H1 (cell line): ENCODE data around the gene PTPRG. TPM values are rescaled to one million over a fixed set of nuclear protein-coding genes. Genes with fewer than 3 reads are reported as not detected.

Source experiments
- CTCF ChIA-PET: fragments of 300-600 bp; sonication (Branson Sonifier 250); formaldehyde crosslinking; loops from one replicate; lab custom pipeline; 2021; ENCODE audit not compliant: partially characterized antibody; lab: Charles Lee
- POLR2A ChIA-PET: fragments of 300-600 bp; sonication (Branson Sonifier 250); formaldehyde crosslinking; loops from one replicate; lab custom pipeline; 2021; ENCODE audit warnings: inconsistent platforms; ENCODE audit not compliant: partially characterized antibody; lab: Charles Lee
- DNase-seq, 2 experiments: peaks; one replicate each; pipeline versions ENCODE4 v3.0.0 to v3.0.0-alpha.2; 2010 to 2022; ENCODE audit warnings: low spot score in 2 of 2, low read depth in 1 of 2, mixed read lengths in 1 of 2
- FAIRE-seq: peaks from 2 replicates; lab custom pipeline; 2011; peaks lifted over from hg19 to GRCh38; lab: Jason Lieb, UNC
- H2AFZ ChIP-seq: 2 replicates; pipeline ENCODE4 v1.8.1; 2012; ENCODE audit warnings: low read length, inconsistent platforms
- H2AK5ac ChIP-seq: 2 replicates; pipeline ENCODE4 v1.6.1; 2013; ENCODE audit warnings: low read depth, low read length
- H2BK120ac ChIP-seq: replicated peaks from 2 replicates; pipeline ENCODE3; 2013; ENCODE audit warnings: low read depth, low read length, inconsistent platforms
- H2BK12ac ChIP-seq: 2 replicates; pipeline ENCODE4 v1.6.1; 2013; ENCODE audit warnings: low read depth, low read length
- H2BK15ac ChIP-seq: 2 replicates; pipeline ENCODE4 v1.6.1; 2013; ENCODE audit warnings: low read length
- H2BK20ac ChIP-seq: 2 replicates; pipeline ENCODE4 v1.6.1; 2013; ENCODE audit warnings: low read length
- H2BK5ac ChIP-seq: 2 replicates; pipeline ENCODE4 v1.6.1; 2013; ENCODE audit warnings: low read depth, low read length
- H3K14ac ChIP-seq: 2 replicates; pipeline ENCODE4 v1.6.1; 2013; ENCODE audit warnings: inconsistent platforms; ENCODE audit not compliant: insufficient read length
- H3K18ac ChIP-seq: 2 replicates; pipeline ENCODE4 v1.6.1; 2013; ENCODE audit warnings: low read length; ENCODE audit errors: extremely low read depth
- H3K23ac ChIP-seq: 2 replicates; pipeline ENCODE4 v1.6.1; 2013; ENCODE audit warnings: inconsistent platforms; ENCODE audit not compliant: insufficient read length
- H3K23me2 ChIP-seq: 2 replicates; pipeline ENCODE4 v1.6.1; 2013; ENCODE audit warnings: low read depth, low read length
- H3K27ac ChIP-seq: 2 replicates; pipeline ENCODE4 v1.6.1; 2011; ENCODE audit warnings: low read depth, low read length, inconsistent platforms
- H3K27me3 ChIP-seq, 4 experiments: replicated peaks in 1 of 4; 1 replicate in 1 of 4; 2 replicates in 3 of 4; pipeline versions ENCODE4 v1.6.1 to v1.8.1; 2011 to 2013; ENCODE audit warnings: low read length in 3 of 4, mild to moderate bottlenecking in 3 of 4, inconsistent platforms in 2 of 4, mixed read lengths in 2 of 4, moderate library complexity in 1 of 4; ENCODE audit not compliant: control insufficient read depth in 3 of 4, insufficient read depth in 3 of 4; ENCODE audit errors: extremely low read depth in 1 of 4
- H3K36me3 ChIP-seq, 4 experiments: 2 replicates each; pipeline versions ENCODE4 v1.6.1 to v1.8.1; 2011 to 2013; ENCODE audit warnings: mild to moderate bottlenecking in 4 of 4, low read length in 3 of 4, moderate library complexity in 2 of 4, control low read depth in 1 of 4, inconsistent platforms in 1 of 4; ENCODE audit not compliant: insufficient read depth in 4 of 4, control insufficient read depth in 2 of 4
- H3K4ac ChIP-seq: replicated peaks from 2 replicates; pipeline ENCODE3; 2013; ENCODE audit warnings: low read length, low read depth, mixed read lengths, inconsistent platforms; ENCODE audit not compliant: insufficient read length
- H3K4me1 ChIP-seq, 4 experiments: replicated peaks in 1 of 4; 1 replicate in 1 of 4; 2 replicates in 3 of 4; pipeline versions ENCODE4 v1.6.1 to v1.8.1; 2011 to 2013; ENCODE audit warnings: low read length in 3 of 4, inconsistent platforms in 2 of 4, mixed read lengths in 1 of 4; ENCODE audit not compliant: insufficient read depth in 4 of 4, control insufficient read depth in 3 of 4
- H3K4me2 ChIP-seq, 2 experiments: 2 replicates each; pipeline versions ENCODE4 v1.6.1 to v1.8.1; 2011 to 2013; ENCODE audit warnings: low read depth in 2 of 2, low read length in 2 of 2, control low read depth in 1 of 2, inconsistent platforms in 1 of 2, mild to moderate bottlenecking in 1 of 2; ENCODE audit not compliant: insufficient read depth in 1 of 2
- H3K4me3 ChIP-seq, 4 experiments: fragments of 200-600, 300-600 bp in 1 of 4; sonication (generic), shearing (Covaris generic), sonication (Bioruptor Twin) in 1 of 4; 2 replicates each; pipeline versions ENCODE4 v1.5.1 to v1.8.1; 2011 to 2016; ENCODE audit warnings: low read length in 4 of 4, low read depth in 3 of 4, control low read depth in 2 of 4, inconsistent platforms in 2 of 4, mild to moderate bottlenecking in 2 of 4, mixed read lengths in 1 of 4, moderate library complexity in 1 of 4; ENCODE audit not compliant: insufficient read depth in 2 of 4; ENCODE audit errors: extremely low read depth in 1 of 4
- H3K56ac ChIP-seq: replicated peaks from 2 replicates; pipeline ENCODE3; 2013; ENCODE audit warnings: low read depth, mild to moderate bottlenecking, mixed read lengths, low read length, inconsistent platforms; ENCODE audit not compliant: insufficient read length
- H3K79me1 ChIP-seq: 2 replicates; pipeline ENCODE4 v1.6.1; 2013; ENCODE audit warnings: low read depth, low read length, control low read depth
- H3K79me2 ChIP-seq, 2 experiments: 2 replicates each; pipeline versions ENCODE4 v1.6.1 to v1.8.1; 2012 to 2013; ENCODE audit warnings: low read length in 2 of 2, mild to moderate bottlenecking in 2 of 2, inconsistent platforms in 1 of 2; ENCODE audit not compliant: insufficient read depth in 2 of 2, control insufficient read depth in 1 of 2
- H3K9ac ChIP-seq, 4 experiments: replicated peaks in 1 of 4; 1 replicate in 1 of 4; 2 replicates in 3 of 4; pipeline versions ENCODE4 v1.6.1 to v1.8.1; 2011 to 2013; ENCODE audit warnings: low read depth in 3 of 4, low read length in 3 of 4, control low read depth in 2 of 4, mild to moderate bottlenecking in 2 of 4, moderate library complexity in 2 of 4, inconsistent platforms in 1 of 4; ENCODE audit errors: extremely low read depth in 1 of 4
- H3K9me3 ChIP-seq, 2 experiments: 2 replicates each; pipeline versions ENCODE4 v1.6.1 to v1.8.1; 2012 to 2013; ENCODE audit warnings: mild to moderate bottlenecking in 2 of 2, moderate library complexity in 2 of 2, control low read depth in 1 of 2, inconsistent platforms in 1 of 2, low read depth in 1 of 2, low read length in 1 of 2, mixed read lengths in 1 of 2; ENCODE audit not compliant: insufficient read depth in 2 of 2
- H4K20me1 ChIP-seq, 2 experiments: replicated peaks in 1 of 2; 2 replicates each; pipeline versions ENCODE3 to v1.8.1; 2011 to 2013; ENCODE audit warnings: inconsistent platforms in 2 of 2, low read length in 2 of 2, mild to moderate bottlenecking in 1 of 2; ENCODE audit not compliant: insufficient read depth in 2 of 2, control insufficient read depth in 1 of 2
- H4K5ac ChIP-seq: 2 replicates; pipeline ENCODE4 v1.6.1; 2013; ENCODE audit warnings: low read length, low read depth, mixed read lengths, inconsistent platforms; ENCODE audit not compliant: insufficient read length
- H4K8ac ChIP-seq: 2 replicates; pipeline ENCODE4 v1.8.0; 2013; ENCODE audit warnings: mild to moderate bottlenecking, moderate library complexity, low read length, inconsistent platforms; ENCODE audit not compliant: insufficient read depth; ENCODE audit errors: extremely low read depth
- H4K91ac ChIP-seq: replicated peaks from 2 replicates; pipeline ENCODE3; 2013; ENCODE audit warnings: low read length, mixed read lengths, inconsistent platforms; ENCODE audit not compliant: insufficient read length
- ATF2 ChIP-seq: IDR thresholded peaks from 2 replicates; pipeline ENCODE4 v1.6.1; 2012; ENCODE audit warnings: low read length, inconsistent platforms
- JUN ChIP-seq: IDR thresholded peaks from 2 replicates; pipeline ENCODE4 v1.6.1; 2011; ENCODE audit warnings: low read depth, mild to moderate bottlenecking, improper control_type of control experiment, low read length
- KDM5A ChIP-seq: fragments of 200-600 bp; IDR thresholded peaks from 2 replicates; pipeline ENCODE4 v1.7.1; 2012; ENCODE audit warnings: mild to moderate bottlenecking, low read length, inconsistent platforms, mixed read lengths
- MAFK ChIP-seq: IDR thresholded peaks from 2 replicates; pipeline ENCODE4 v1.6.1; 2012; ENCODE audit warnings: low read depth, mild to moderate bottlenecking, improper control_type of control experiment, low read length
- NRF1 ChIP-seq: IDR thresholded peaks from 2 replicates; pipeline ENCODE4 v1.6.1; 2011; ENCODE audit warnings: mild to moderate bottlenecking, low read depth, low read length, improper control_type of control experiment
- POLR2A ChIP-seq, 2 experiments: IDR thresholded peaks; 1 replicate in 1 of 2; 2 replicates in 1 of 2; pipeline ENCODE4 v1.6.1; 2011; ENCODE audit warnings: low read depth in 2 of 2, low read length in 2 of 2, mild to moderate bottlenecking in 2 of 2; ENCODE audit errors: control extremely low read depth in 1 of 2
- POLR2AphosphoS5 ChIP-seq: IDR thresholded peaks from 2 replicates; pipeline ENCODE4 v1.6.1; 2011; ENCODE audit warnings: low read depth, low read length
- RXRA ChIP-seq: IDR thresholded peaks from 2 replicates; pipeline ENCODE4 v1.6.1; 2011; ENCODE audit warnings: low read depth, mild to moderate bottlenecking, low read length, moderate library complexity; ENCODE audit not compliant: insufficient read depth
- SIN3A ChIP-seq, 2 experiments: IDR thresholded peaks in 1 of 2; conservative IDR thresholded peaks in 1 of 2; 2 replicates each; pipeline ENCODE4 v1.6.1; 2011 to 2012; ENCODE audit warnings: low read length in 2 of 2, improper control_type of control experiment in 1 of 2, low read depth in 1 of 2, mild to moderate bottlenecking in 1 of 2
- SP2 ChIP-seq: IDR thresholded peaks from 2 replicates; pipeline ENCODE4 v1.6.1; 2012; ENCODE audit warnings: mild to moderate bottlenecking, low read length, inconsistent platforms
- SP4 ChIP-seq: IDR thresholded peaks from 2 replicates; pipeline ENCODE4 v1.6.1; 2012; ENCODE audit warnings: low read length, inconsistent platforms
- SRF ChIP-seq: IDR thresholded peaks from 2 replicates; pipeline ENCODE4 v1.6.1; 2011; ENCODE audit warnings: mild to moderate bottlenecking, low read depth, low read length, moderate library complexity
- SUZ12 ChIP-seq: fragments of 200-600 bp; sonication (generic); IDR thresholded peaks from 2 replicates; pipeline ENCODE4 v1.6.1; 2012; ENCODE audit warnings: mild to moderate bottlenecking, inconsistent platforms, low read length, moderate library complexity, mixed read lengths
- TAF7 ChIP-seq: optimal IDR thresholded peaks from 2 replicates; pipeline ENCODE3; 2011; ENCODE audit warnings: low read depth, mild to moderate bottlenecking, inconsistent platforms, low read length, moderate library complexity, borderline replicate concordance
- WGBS, 2 experiments: shearing (Covaris generic) in 1 of 2; methylation state at CpG; one replicate each; pipeline versions ENCODE4 v1.1.6 to v1.1.7; 2013 to 2015; ENCODE audit warnings: low lambda C conversion rate in 2 of 2, mixed read lengths in 2 of 2, inconsistent platforms in 1 of 2, low coverage in 1 of 2, missing lambda C conversion rate in 1 of 2; ENCODE audit not compliant: insufficient replicate concordance in 2 of 2, insufficient coverage in 1 of 2, insufficient read length in 1 of 2; ENCODE audit errors: extremely low coverage in 1 of 2, missing lambda C conversion rate in 1 of 2; 5-methylcytosine and 5-hydroxymethylcytosine counted together
- polyA plus RNA-seq, 7 experiments: library from polyadenylated mRNA; depleted of rRNA in 3 of 7; stranded (reverse) in 5 of 7; unstranded in 2 of 7; fragments of >200 nt in 5 of 7; fragments of 200-250 nt in 2 of 7; gene quantifications; 1 replicate in 5 of 7; 2 replicates in 1 of 7; 4 replicates in 1 of 7; pipeline versions ENCODE4 v1.2.1 to v1.2.3, GENCODE V29; 2011 to 2013; ENCODE audit warnings: missing spikeins in 2 of 7, mixed read lengths in 2 of 7
- total RNA-seq: library from RNA; stranded (reverse); fragmentation: NEBNext Ultra II Directional; extraction: Animal tissue kit (Norgen Biotek cat#: 25700); gene quantifications from 2 replicates; pipeline ENCODE4 v1.2.1, GENCODE V29; 2021

PTPRG gene
- total and polyA plus RNA-seq, 2 of the 8 experiments (the other 6 are each of a cell fraction or from before 2014, with no cell fraction given): 23.3 to 96.2 TPM

- Histone ChIP-seq H3K9ac (no peak overlapping the region), H3K27me3 (no peaks in the 10 kb centered on the region), H4K8ac (no peak overlapping the region), H4K20me1 (no peaks in the 10 kb centered on the region), H3K27ac (no peak overlapping the region), H3K23me2 (no peaks in the 10 kb centered on the region), H3K56ac (no peak overlapping the region), H4K91ac (no peak overlapping the region), H3K14ac (no peak overlapping the region), H3K9me3 (no peaks in the 10 kb centered on the region), H2BK15ac (no peak overlapping the region), H3K36me3 (no peaks in the 10 kb centered on the region), H2BK20ac (no peak overlapping the region), H3K79me1 (no peaks in the 10 kb centered on the region; the same call in 1 of the 2 replicates), H2AK5ac (no peak overlapping the region), H2BK12ac (no peak overlapping the region), H3K4me2 (no peak overlapping the region), H2BK120ac (no peak overlapping the region), H4K5ac (no peak overlapping the region), H2BK5ac (no peak overlapping the region), H3K23ac (no peak overlapping the region), H3K18ac (no peak overlapping the region), H3K4me3 (no peak overlapping the region), H2AFZ (no peak overlapping the region), H3K4me1 (no peaks in the 10 kb centered on the region), H3K79me2 (peaks cover 0 to 4% of the 10 kb centered on the region in 2 experiments; a peak in 1 of 4 replicates), H3K4ac (no peak overlapping the region)
- DNase-seq (no peak), FAIRE-seq (no peak)
- ChIA-PET CTCF (interaction anchor here (0.9 to 2.1 kb wide), 5 partner anchors 13 to 160 kb away, joined by 3 to 7 read pairs (median 3); no protein-coding TSS in a partner anchor), POLR2A (no interaction called here)
- 73% methylated on average over 1 of the region's 1 CpG; no CpG with 5 or more reads in 1 of the 2 experiments for WGBS, 2 experiments
- TF ChIP-seq TAF7 (no peak), RXRA (no peak), ATF2 (no peak), SP2 (no peak), POLR2AphosphoS5 (no peak), NRF1 (no peak), SRF (no peak), JUN (no peak), SP4 (no peak), POLR2A (IDR thresholded peaks at IDR 0.05; ENCODE audit: control extremely low read depth in 1 of 2, low read depth in 2 of 2, low read length in 2 of 2) (no peak), KDM5A (no peak), MAFK (no peak), SIN3A (conservative IDR thresholded peaks at IDR 0.05 in 1 of 2, IDR thresholded peaks at IDR 0.05 in 1 of 2; ENCODE audit: low read depth in 1 of 2, low read length in 2 of 2) (no peak), SUZ12 (no peak)
These were observed 535.1 kb downstream of the PTPRG start for GRCh38 chr3:62096521-62096920.
